Amniotic stem cell (primary cell): Measurements from ENCODE around the gene CTF1.
A peak's percentile ranks its signal among the peaks of the same experiment; 100 is the strongest.
"Not testable (repeated sequence)": the region's sequence is repeated elsewhere in the genome, so short reads cannot be mapped to it uniquely, and the experiment has no call there.

Source experiments
- DNase-seq: peaks from one replicate; lab custom pipeline; 2025; lab: John Stamatoyannopoulos, UW

The CTF1 gene

DNA sequence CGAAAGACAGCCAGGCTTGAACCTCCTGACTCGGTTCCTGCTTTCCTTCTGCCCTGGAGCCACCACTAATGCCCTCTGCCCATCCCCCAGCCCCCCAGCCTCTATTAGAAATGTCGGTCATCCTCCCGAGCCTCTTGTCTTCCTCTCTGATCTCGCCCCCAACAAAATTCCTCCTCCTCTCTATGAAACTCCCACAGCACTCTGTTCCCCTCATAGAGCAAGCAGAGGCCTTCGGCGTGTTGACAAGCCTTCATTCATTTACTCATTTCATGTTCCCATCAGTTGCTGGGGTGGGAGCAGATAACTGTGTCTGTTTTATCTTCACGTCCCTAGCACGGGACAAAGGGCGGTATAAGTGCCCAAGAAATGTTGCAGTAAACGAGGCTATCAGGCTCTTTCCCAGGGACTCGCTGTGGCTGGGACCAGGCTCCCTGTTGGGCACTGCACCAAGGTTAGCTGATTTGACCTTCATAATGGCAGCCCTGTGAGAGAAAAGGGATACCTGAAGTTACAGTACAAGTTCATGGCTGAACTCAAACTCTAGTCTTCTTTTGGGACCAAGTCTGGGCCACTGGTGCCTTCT, 34.7 kb downstream of the CTF1 start:
- DNase-seq: no peak

DNA sequence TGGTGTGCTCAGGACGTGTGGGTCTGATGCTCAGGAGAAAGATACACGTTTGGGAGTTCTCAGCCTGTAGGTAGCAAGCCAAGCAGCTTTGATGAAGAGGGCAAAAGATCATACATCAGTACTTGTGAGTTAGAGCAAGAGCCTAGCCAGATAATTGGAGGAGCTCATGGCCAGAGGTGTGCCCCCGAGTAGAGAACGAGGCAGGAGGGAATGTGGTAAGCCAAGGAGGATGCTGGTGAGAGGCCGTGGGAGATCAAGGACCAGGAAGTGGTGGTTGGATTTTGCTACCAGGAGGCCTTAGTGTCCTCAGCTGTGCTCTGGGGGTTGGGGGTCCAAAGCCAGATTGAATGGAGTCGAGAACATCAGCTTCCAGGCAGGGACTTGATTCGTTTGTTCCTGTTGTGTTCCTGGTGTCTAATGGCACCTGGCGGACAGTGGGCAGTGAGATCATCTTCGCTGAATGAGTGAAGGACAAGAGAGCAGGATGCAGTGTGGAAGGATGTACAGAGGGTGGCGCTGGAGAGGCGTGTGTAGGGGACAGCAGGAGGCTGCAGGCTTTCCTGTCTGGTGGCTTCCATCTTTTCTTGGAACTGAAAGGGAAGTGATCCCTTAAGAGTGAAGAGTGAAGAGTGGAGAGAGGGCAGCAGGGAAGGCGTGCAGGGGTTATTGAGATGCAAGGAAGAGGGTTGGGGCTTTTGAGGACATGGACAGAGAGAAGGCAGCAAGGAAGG, 38.6 kb downstream of the CTF1 start:
- no peak for DNase-seq

DNA sequence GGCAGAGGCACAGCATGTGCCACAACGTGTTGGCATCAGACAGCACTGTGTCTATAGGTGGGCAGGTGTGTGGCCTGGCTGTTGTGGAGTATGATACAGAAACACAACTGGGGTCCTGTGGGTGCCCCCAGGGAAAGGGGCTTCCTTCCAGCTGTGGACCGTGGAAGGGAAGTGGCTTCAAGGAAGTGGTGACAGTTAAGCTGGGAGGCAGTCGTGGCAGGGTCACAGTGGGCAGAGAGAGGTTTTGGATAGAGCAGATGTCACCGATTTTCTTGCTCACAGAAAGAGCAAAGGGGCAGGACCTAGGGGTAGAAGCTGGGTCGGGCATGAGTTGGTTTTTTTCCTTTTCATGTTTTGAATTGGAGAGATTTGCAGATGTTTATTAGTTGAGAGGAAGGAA, 41.3 kb downstream of the CTF1 start:
- no peak for DNase-seq

DNA sequence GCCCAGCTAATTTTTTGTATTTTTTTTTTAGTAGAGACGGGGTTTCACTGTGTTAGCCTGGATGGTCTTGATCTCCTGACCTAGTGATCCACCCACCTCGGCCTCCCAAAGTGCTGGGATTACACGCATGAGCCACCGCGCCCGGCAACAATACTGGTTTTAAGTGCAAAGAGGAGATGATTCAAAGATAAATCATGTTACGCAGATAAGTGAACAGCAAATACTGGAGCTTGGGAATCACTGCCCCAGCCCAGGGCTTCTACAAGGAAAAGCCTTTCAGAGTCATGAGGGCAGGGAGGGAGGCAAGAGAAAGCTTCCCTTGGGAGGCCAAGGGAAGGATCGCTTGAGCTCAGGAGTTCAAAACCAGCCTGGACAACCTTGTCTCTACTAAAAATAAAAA, 43.2 kb downstream of the CTF1 start:
- DNase-seq: not testable (repeated sequence)

DNA sequence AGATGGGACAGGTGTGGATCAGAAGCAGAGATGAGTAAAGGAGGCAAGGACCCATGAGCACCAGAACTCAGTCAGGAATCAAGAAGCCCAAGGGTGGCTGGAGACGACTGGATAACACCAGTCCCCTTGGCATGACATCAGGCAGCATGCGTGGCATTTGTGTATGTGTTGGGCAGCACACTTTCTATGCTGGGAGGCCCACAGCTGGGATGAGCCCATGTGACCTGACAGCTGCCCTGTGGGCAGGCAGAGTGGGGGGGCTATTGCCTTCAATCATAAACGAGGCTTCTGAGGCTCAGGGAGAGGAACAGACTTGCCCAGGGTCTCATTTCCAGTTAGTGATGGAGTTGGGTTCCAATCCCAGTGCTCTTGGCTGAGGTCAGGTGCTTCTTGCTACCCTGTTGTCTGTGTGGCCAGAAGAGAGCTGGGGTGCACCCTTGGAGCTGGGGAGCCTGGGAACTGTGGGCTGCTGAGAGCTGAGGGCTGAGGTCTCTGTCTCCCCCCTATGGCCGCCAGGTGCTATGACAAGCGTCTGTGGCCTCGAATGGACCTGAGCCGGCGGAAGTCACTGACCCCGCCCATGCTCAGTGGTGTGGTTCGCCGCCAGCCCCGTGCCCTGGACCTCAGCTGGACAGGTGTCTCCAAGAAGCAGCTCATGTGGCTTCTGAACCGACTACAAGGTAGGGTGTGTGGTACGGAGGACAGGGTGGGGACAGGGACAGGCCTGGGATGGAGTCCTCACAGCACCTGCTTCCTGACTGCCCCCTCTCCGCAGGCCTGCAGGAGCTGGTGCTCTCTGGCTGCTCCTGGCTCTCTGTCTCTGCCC, 45.4 kb downstream of the CTF1 start:
- peak; percentile 41 for DNase-seq

DNA sequence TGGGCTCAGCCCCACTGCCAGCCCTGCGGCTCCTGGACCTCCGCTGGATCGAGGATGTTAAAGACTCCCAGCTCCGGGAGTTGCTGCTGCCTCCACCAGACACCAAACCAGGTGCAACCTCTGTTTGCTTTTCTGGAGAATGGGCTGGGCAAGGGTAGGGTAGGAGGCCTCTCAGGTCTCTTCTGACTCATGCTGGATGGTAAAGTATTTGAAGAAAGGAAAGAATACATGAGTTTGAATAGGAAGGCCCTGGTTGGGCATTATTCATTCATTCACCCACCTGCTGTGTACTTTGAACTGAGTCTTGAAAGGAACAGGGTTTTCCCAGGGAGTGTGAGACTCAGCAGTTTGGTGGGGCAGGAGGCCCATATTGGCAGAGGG, 46.0 kb downstream of the CTF1 start:
- no peak for DNase-seq

DNA sequence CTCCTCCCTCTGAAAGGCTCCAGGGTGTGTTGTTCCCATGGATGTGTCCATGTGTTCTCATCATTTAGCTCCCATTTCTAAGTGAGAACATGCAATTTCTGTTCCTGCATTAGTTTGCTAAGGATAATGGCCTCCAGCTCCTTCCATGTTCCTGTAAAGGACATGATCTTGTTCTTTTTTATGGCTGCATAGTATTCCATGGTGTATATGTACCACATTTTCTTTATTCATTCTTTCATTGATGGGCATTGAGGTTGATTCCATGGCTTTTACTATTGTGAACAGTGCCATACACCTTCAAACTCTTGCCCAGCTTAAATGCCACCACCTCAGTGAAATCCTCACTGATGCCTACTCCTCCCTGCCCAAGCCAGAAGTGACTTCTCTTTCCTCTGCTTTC, 47.9 kb downstream of the CTF1 start:
- DNase-seq: no peak

DNA sequence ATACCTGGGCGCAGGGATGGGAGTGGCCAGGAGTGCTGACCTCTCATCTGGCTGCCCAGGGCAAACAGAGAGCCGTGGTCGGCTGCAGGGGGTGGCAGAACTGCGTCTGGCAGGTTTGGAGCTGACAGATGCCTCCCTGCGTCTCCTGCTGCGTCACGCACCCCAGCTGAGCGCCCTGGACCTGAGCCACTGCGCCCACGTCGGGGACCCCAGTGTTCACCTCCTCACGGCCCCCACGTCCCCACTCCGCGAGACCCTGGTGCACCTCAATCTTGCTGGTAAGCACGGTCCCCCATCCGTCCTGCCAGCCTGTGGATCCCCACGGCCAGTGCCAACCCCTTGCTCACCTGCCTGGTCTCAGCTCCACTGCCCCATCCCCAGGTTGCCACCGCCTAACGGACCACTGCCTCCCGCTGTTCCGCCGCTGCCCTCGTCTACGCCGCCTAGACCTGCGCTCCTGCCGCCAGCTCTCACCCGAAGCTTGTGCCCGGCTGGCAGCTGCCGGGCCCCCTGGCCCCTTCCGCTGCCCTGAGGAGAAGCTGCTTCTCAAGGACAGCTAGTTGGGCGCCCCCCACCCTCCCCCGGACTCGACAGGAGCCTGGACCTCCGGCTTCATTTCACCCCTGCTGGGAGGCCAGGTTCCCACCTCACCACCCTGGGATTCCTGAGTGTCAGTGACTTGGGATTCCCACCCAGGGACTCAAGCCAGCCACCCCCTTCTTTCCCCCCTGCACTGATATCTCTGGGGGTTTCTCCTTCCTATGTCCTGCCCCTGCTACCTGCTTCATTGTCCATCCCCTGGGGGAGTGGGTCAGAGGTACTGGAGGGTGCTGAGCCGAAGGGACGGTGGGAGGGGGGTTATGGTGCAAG, 50.5 kb downstream of the CTF1 start:
- no peak for DNase-seq

DNA sequence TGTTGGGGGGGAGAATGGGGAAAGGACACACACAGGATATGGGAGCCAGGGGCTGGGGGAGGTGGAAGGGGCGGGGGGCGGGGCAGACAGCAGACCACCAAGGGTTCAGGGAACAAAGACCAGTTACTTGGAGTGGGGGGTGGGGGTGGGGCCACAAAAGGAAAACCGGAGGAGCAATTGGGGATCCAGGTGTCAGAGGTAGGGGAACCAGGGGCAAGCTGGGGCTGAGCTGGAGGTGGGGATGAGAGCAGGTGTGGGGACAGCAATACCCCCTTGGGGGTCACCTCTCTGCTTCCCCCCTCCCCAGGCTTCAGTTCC, 51.1 kb downstream of the CTF1 start:
- no peak for DNase-seq

DNA sequence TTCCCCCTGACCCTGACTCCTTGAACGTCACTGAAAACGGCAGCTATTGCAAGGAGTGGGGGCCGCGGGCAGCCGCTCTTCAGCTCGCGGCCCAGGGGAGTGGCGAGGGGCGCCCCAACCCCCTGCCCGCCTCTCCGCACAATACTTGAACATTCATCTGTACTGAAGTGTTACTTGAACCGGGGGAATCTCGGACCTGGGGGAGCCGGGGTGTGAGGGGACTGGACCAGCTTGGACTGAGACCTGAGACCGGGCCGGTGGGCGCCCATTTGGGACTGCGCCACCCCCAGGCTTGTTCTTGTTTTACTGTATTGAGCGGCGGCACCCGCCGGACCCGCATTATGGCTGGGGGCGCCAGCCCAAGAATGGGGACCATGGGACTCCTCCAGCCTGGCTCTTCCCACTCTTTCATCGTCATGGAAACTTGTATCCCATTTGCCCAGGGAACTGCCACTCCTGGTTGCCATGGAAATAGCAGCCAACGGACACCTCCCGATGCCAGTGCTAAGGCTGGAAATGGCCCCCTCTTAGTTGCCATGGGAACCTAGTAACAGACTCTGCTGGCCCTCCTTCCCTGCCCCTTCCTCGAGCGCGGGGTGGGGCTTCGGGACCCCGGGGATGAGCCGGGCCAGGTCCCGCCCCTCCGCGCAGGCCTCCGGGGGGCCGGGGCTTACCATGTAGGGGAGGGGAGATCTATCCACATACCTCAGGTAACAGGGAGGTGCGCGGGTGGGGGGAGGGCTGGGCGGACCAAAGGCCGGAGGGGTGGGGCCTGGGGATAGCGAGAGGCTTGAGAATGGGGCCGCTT, 51.6 kb downstream of the CTF1 start:
- peak; percentile 96 for DNase-seq

DNA sequence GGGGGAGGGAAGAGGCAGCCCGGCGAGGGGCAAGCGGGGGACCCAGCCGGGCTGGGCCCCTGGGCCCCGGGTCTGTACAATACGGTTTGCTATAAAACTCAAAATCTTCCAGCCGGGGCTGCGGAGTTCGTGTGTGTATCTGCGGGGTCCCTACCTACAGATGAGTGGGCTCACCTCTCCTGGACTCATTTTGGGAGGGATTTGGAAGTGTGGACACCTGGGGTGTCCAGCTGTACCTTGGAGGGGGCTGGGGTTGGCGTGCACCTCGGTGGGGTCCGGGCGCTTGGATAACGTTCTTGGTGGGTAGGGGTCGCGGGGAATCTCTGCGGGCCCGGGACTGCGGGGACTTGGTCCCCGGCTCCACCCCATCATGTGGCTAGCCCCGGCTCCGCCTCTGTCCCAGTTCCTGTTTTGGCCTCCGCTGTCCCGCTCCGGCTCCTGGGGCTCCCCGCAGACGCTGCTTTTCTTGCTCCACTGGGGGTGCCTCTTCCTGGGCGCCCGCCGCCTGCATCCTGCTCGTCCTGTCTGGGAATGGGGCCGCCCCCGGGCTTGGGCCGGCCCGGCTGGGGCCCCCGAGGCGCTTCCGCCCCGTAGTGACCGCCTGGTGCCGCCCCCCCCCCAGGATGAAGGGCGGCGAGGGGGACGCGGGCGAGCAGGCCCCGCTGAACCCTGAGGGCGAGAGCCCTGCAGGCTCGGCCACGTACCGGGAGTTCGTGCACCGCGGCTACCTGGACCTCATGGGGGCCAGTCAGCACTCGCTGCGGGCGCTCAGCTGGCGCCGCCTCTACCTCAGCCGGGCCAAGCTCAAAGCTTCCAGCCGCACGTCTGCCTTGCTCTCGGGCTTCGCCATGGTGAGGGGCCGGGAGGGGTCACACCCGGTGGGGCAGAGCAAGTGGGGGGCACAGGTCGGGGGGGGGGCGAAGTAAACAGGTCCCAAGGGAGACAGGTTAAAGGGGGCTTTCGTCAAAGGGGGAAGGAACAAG, 52.5 kb downstream of the CTF1 start, which contains the start of gene ORAI3:
Gene ORAI3, plus strand, starts transcription at position 402 of the 983 bp plus-strand sequence. Its CDS starts 222 bp downstream, at position 624.
- DNase-seq: no peak

DNA sequence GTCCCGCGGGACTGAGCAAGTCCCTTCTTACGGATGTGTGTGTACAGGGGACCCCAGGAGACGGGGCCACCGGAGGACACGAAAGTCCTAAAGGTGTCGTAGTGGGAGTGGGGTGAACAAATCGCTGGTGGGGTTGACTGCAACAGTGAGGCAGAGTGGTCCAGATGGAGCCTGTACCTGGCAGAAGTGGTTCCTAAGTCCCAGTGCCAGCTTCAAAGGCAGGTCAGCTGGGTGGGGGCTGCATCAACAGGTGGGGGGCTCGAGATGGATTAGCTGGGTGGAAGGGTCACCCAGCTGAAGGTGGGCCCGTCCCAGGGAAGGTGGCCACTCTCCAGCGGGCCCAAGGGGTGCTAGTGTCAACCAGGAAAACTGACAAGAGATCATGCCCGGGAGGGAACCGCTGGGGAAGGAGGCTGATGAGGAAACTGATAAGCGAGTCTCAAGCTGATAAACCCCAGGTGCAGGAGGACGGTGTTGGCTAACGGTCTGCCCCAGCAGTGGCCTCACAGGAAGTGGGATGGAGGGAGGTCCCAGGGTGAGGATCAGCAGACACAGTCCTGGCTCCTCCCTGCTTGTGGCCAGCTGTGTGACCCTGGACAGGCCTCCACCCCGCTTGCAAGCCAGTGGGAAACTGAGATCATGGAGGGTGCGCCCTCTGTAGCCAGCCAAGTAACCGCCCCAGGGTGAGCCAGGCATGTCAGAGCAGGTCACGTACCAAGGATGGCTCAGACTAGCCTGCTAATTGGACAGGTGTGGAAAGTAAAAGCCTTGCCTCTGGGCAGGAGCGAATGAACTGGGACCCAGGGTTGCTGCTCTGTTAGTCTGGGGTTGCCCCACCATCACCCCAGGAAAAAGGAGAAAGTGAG, 53.5 kb downstream of the CTF1 start:
- DNase-seq: no peak

DNA sequence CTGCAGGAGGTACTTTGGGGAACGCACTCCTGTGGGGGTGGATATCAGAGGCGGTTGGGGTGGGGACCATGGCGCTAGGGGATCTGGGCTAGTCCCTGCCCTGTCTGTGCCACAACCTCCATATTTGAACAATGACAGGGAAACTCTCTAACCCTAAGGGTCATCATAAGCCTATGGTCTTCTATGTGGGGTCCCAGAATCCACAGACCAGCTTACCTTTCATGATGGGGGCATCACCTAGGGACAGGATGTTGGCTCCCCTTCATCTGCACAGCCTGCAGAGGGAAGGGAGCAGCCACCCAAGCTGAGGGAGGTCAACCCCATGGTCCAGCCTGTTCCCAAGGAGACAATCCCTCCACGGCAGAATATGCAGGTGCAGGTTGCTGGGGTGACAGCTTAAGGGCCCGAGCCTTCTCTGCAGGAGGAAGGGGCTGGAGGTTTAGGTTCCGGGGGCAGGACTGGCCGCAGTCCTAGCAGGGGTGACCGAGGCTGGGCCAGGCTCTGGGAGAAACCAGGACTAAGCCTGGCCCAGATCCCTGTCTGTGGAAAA, 54.2 kb downstream of the CTF1 start:
- no peak for DNase-seq

DNA sequence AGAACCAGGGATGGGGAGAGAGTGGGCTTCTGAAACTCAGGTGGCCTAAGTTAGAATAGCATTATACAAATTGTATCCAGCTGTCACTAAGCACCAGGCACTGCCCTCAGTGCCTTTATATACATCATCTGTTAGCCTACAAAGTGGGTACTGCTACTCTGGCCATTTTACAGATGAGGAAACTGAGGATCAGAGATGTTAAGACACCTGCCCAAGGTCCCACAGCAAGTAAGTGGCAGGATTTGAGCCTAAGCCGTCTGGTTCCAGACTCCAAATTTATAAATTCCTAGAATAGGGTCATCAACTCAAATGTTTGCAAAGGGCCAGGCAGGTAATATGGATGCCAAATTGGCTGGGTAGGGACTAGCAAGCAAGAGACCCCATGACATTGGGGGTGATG, 54.8 kb downstream of the CTF1 start:
- DNase-seq: no peak

DNA sequence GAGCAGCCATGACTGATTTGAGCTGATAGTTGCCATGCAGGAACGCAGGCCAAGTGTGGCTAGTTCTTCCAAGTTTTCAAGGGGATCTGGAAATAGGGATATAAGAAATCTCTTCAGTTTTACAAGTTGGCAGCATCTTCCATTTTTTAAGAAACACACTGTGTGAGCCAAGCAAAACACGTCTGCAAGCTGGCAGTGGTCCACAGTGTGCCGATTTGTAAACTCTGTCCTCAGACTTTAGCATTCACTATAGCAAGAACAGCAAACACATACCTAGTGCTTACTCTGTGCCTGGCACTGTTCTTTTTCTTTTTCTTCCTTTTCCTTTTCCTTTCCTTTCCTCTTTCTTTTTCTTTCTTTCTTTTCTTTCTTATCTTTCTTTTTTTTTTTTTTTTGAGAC, 55.3 kb downstream of the CTF1 start:
- no peak for DNase-seq

DNA sequence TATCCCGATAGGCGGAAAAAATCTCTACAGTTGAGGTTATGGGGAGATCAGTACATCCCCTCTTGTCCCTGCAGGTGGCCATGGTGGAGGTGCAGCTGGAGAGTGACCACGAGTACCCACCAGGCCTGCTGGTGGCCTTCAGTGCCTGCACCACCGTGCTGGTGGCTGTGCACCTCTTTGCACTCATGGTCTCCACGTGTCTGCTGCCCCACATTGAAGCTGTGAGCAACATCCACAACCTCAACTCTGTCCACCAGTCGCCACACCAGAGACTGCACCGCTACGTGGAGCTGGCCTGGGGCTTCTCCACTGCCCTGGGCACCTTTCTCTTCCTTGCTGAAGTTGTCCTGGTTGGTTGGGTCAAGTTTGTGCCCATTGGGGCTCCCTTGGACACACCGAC, 56.7 kb downstream of the CTF1 start:
- no peak for DNase-seq
